Endothelial cell of umbilical vein (primary cell): Measurements from ENCODE around the gene TLR4.

ENCODE experiments used
- POLR2A ChIP-seq: IDR thresholded peaks from 2 replicates; pipeline ENCODE4 v1.6.1; 2012; ENCODE audit warnings: low read depth, mild to moderate bottlenecking, control low read depth, low read length
- POLR2AphosphoS5 ChIP-seq: IDR thresholded peaks from 2 replicates; pipeline ENCODE4 v1.6.1; 2012; ENCODE audit warnings: low read depth, mild to moderate bottlenecking, control low read depth, low read length, moderate library complexity; ENCODE audit not compliant: insufficient read depth
- TF ChIP-seq, protein P1 (sequence below), 2 donors: IDR thresholded peaks; 1 replicate in 1 of 2; 2 replicates in 1 of 2; pipeline ENCODE4 v1.5.1; 2011; ENCODE audit warnings: low read length in 2 of 2, mild to moderate bottlenecking in 2 of 2, moderate library complexity in 2 of 2, control low read depth in 1 of 2, inconsistent platforms in 1 of 2, low read depth in 1 of 2; ENCODE audit not compliant: insufficient read depth in 1 of 2; ENCODE audit errors: extremely low read depth in 1 of 2

DNA sequence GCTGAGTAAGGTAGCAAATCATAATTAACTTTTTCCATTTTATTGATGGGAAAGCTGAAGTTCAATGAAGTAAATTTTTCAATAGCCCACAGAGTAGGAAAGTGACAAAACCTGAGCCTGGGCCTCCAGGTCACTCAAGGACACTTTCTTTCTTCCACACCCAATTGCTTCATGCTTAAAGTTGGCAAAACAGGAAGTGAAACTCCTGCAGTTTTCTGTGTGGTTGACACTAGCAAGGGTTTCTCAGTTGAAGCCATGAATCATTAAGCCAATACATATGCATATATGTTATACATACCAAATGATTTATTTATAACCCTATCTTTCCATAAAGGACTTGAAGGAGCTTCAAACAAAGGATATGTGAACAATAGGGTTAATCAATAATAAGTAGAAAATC, 13.9 kb downstream of the TLR4 start:
- TF ChIP-seq, protein P1, sequence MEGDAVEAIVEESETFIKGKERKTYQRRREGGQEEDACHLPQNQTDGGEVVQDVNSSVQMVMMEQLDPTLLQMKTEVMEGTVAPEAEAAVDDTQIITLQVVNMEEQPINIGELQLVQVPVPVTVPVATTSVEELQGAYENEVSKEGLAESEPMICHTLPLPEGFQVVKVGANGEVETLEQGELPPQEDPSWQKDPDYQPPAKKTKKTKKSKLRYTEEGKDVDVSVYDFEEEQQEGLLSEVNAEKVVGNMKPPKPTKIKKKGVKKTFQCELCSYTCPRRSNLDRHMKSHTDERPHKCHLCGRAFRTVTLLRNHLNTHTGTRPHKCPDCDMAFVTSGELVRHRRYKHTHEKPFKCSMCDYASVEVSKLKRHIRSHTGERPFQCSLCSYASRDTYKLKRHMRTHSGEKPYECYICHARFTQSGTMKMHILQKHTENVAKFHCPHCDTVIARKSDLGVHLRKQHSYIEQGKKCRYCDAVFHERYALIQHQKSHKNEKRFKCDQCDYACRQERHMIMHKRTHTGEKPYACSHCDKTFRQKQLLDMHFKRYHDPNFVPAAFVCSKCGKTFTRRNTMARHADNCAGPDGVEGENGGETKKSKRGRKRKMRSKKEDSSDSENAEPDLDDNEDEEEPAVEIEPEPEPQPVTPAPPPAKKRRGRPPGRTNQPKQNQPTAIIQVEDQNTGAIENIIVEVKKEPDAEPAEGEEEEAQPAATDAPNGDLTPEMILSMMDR (IDR thresholded peaks at IDR 0.05; ENCODE audit: extremely low read depth in 1 of 2, insufficient read depth in 1 of 2, low read depth in 1 of 2, low read length in 2 of 2) = no peak
- TF ChIP-seq POLR2AphosphoS5 = no peak
- no peak for TF ChIP-seq POLR2A
